Measurements from ENCODE around the gene RPL22. TPM values are rescaled to one million over a fixed set of nuclear protein-coding genes. Genes with fewer than 3 reads are reported as not detected.

The RPL22 gene
- total RNA-seq, 1 donor from 2014 or later, result 193 TPM

DNA sequence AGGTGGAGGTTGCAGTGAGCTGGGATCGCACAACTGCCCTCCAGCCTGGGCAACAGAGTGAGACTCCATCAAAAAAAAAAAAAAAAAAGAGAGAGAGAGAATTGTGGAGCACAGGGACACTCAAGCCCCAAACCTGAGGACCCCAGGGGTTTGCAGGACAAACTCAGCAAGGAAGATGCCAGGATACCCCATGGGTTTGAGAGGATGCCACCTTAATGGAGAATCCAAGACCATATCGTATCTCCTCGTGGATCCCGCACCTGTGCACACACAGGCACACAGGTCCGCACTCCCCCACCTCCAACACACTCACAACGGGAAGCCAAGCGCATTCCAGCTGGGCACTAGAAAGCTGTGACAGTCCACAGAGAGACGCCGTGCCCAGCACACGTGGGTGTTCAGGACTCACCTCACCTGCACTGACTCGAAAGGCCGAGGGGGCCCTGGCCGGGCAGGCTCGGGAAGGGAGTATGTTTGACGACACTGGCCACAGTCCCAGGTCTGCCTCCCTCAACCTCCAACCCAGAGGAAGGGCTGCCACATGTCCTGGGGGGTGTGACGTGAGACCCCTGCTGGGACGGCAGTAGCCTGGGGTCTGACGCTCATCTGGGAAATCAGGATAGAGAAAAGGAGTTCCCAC lies 30.3 kb downstream of the RPL22 start:
- TF ChIP-seq, protein P1, sequence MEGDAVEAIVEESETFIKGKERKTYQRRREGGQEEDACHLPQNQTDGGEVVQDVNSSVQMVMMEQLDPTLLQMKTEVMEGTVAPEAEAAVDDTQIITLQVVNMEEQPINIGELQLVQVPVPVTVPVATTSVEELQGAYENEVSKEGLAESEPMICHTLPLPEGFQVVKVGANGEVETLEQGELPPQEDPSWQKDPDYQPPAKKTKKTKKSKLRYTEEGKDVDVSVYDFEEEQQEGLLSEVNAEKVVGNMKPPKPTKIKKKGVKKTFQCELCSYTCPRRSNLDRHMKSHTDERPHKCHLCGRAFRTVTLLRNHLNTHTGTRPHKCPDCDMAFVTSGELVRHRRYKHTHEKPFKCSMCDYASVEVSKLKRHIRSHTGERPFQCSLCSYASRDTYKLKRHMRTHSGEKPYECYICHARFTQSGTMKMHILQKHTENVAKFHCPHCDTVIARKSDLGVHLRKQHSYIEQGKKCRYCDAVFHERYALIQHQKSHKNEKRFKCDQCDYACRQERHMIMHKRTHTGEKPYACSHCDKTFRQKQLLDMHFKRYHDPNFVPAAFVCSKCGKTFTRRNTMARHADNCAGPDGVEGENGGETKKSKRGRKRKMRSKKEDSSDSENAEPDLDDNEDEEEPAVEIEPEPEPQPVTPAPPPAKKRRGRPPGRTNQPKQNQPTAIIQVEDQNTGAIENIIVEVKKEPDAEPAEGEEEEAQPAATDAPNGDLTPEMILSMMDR (IDR thresholded peaks at IDR 0.05; ENCODE audit: insufficient read depth, low read length, poor library complexity, severe bottlenecking), result no peak
- H3K36me3 ChIP-seq (ENCODE audit: control insufficient read depth, insufficient read depth, low read length), result no peaks in the 10 kb centered on the region
- H3K27me3 ChIP-seq (ENCODE audit: control insufficient read depth, insufficient read depth, low read length), result peaks cover 53% of the 10 kb centered on the region
- no peak overlapping the region for H3K4me3 ChIP-seq (ENCODE audit: low read depth, low read length)
- DNase-seq (ENCODE audit: low read depth), result no peak

DNA sequence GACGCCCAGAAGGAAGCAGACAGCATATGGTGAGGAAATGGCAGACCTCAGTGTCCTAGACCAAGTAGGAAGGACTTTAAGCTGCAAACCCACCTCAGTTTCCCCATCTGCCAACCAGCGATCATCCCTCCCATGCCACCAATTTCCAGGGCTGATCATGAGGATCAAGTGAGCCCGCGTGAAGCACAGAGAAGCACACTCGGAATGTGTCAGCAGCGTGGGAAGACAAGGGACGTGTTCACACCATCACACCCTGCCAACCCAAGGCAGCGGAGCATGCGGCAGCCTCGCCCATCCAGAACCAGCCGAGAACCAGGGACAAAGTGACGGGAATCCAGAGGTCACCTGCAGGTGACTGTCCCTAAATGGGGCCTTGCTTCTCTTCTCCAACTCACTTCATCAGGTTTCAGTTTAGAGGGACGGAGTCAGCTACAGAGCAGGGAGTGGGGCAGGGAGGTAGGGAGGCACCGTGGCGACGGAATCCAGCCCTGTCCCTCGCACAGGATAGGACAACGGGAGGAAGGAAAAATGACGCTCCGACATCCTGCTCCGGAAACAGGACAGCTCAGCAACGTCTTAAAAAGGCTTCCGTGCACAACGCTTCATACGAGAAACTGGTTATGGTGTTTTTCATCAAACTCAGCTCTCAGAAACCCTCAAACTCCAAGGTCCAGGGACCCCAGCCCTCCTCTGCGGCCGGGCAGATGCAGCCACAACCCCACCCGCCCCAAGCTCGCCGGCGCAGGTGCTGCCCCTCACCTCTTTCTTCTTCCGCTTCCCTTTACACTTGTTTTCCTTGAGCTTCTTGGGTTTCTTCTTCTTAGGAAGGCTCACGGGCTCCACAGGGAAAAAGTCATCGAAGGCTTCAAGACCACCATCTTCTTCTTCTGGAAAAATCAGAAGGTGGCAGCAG lies 31.7 kb downstream of the RPL22 start:
- no peaks in the 10 kb centered on the region for H3K36me3 ChIP-seq (ENCODE audit: control insufficient read depth, insufficient read depth, low read length)
- TF ChIP-seq, protein P1 (IDR thresholded peaks at IDR 0.05; ENCODE audit: insufficient read depth, low read length, poor library complexity, severe bottlenecking), result no peak
- H3K27me3 ChIP-seq (ENCODE audit: control insufficient read depth, insufficient read depth, low read length), result peaks cover 64% of the 10 kb centered on the region

DNA sequence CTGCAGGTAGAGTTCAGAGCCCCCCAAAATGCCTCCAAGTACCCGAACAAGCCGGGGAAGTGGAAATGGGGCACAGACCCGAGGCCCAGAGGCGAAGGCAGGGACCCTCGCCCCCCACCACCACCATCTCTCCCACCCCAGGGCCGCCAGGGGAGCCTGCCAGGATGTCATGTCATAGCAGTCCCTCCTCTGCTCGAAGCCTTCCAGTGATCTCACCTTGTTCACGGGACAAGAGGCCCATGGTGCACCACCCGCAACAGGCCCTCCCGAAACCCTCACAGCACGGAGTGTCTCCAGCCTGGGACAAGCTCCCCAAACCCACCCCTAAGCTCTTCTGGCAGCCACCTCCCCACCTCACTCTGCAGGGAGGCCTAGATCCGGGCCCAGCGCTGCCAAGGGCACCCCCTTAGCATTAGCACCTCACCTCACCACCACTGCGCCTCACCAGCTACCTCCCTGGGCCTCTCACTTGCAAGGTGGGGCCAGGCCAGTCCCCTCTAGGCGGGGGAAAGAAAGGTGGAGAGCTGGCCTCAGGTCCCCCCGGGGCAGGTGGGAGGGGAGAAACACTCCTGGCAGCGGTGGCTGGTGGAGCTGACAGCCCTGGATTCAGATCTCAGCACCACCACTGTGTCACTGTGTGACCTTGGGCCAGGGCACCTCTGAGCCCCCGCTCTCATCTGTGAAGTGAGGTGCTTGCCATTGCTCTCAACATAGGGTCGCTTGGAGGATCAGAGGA lies 32.6 kb downstream of the RPL22 start:
- Histone ChIP-seq H3K27me3 (ENCODE audit: control insufficient read depth, insufficient read depth, low read length) (peaks cover 65% of the 10 kb centered on the region), H3K36me3 (ENCODE audit: control insufficient read depth, insufficient read depth, low read length) (no peaks in the 10 kb centered on the region), H3K4me3 (ENCODE audit: low read depth, low read length) (no peak overlapping the region)
- DNase-seq (ENCODE audit: low read depth), result no peak
- TF ChIP-seq, protein P1 (IDR thresholded peaks at IDR 0.05; ENCODE audit: insufficient read depth, low read length, poor library complexity, severe bottlenecking), result no peak

More for the DNA sequence above, 31.7 kb downstream of the RPL22 start:
- DNase-seq (ENCODE audit: low read depth), result no peak
- H3K4me3 ChIP-seq (ENCODE audit: low read depth, low read length), result no peak overlapping the region

DNA sequence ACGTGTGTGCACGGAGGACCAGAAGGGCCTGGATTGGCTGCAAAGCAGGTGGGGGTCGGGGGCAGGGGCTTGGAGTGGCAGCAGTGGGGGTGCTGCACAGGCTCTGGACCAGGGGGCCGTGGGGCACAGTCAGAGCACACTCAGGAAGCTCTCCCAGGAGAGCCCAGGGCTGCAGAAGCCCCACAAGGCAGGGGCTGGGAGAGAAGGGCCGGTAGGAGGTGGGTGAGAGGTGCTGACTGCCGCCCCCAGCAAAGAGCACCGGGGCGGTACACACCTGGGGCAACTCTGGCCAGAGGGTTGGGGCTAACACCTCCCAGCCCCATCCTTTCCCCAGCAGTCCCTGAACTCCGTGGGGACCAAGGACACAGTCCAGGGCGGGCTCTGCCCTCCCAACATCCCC lies 33.2 kb downstream of the RPL22 start:
- peaks cover 64% of the 10 kb centered on the region for H3K27me3 ChIP-seq (ENCODE audit: control insufficient read depth, insufficient read depth, low read length)
- TF ChIP-seq, protein P1 (IDR thresholded peaks at IDR 0.05; ENCODE audit: insufficient read depth, low read length, poor library complexity, severe bottlenecking), result no peak

DNA sequence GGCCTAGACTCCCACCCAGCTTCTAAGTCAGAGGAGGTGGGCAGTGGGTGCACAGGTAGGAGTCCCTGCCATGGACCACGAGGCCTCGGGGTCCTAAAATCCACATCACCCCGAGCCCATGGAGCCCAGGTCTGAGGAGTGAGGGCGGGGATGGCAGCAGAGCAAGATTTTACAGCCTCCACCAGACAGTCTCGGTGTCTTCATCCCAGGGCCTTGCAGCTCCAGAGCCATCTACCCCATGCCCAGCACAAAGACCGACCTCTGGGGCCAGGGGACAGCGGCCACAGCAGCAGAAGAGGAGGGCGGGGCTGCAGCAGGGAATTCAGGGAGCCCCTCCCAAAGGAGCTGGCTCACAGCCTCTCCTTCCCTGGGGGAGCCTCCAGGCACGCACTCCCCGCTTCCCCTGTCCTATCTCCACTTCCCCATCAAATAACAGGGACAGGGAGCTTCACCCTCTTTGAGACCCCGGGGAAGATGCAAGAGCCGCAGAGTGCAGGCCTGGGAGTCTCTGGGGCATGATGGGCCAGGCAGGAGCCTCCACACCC lies 33.9 kb downstream of the RPL22 start:
- no peak for DNase-seq (ENCODE audit: low read depth)
- H3K36me3 ChIP-seq (ENCODE audit: control insufficient read depth, insufficient read depth, low read length), result no peaks in the 10 kb centered on the region
- TF ChIP-seq, protein P1 (IDR thresholded peaks at IDR 0.05; ENCODE audit: insufficient read depth, low read length, poor library complexity, severe bottlenecking), result no peak
- peaks cover 64% of the 10 kb centered on the region for H3K27me3 ChIP-seq (ENCODE audit: control insufficient read depth, insufficient read depth, low read length)
- no peak overlapping the region for H3K4me3 ChIP-seq (ENCODE audit: low read depth, low read length)

More for the DNA sequence above, 33.2 kb downstream of the RPL22 start:
- no peaks in the 10 kb centered on the region for H3K36me3 ChIP-seq (ENCODE audit: control insufficient read depth, insufficient read depth, low read length)
- no peak for DNase-seq (ENCODE audit: low read depth)
- no peak overlapping the region for H3K4me3 ChIP-seq (ENCODE audit: low read depth, low read length)

Measured in kidney epithelial cell (primary cell).